IMR-90 (cell line): ENCODE results near the gene SSU72. TPM values are rescaled to one million over a fixed set of nuclear protein-coding genes. Genes with fewer than 3 reads are reported as not detected.
A peak's percentile ranks its signal among the peaks of the same experiment; 100 is the strongest.

ENCODE experiments used
- ATAC-seq: fragments of 200-7000 bp; cut with Tn5 transposase; 2 replicates; pipeline ENCODE4 v1.9.1; 2020; ENCODE audit warnings: low read depth, mild to moderate bottlenecking, moderate library complexity
- BruUV-seq: library from RNA; stranded (reverse); fragments of 400-500 nt; replicated peaks from 2 replicates; lab custom pipeline; 2021; lab: Mats Ljungman, UMichigan
- CTCF ChIA-PET: fragments of 300-600 bp; formaldehyde crosslinking; extraction: SDS; loops from one replicate; lab custom pipeline; 2021; ENCODE audit warnings: antibody characterized with exemption; lab: Yijun Ruan, JAX
- POLR2A ChIA-PET: fragments of 300-600 bp; sonication (Branson Sonifier 250); formaldehyde crosslinking; loops from one replicate; lab custom pipeline; 2022; ENCODE audit warnings: antibody characterized with exemption; ENCODE audit not compliant: unreplicated experiment; lab: Charles Lee
- DNase-seq: peaks from one replicate; pipeline ENCODE4 v3.0.0; 2013
- H2AFZ ChIP-seq: replicated peaks from 2 replicates; pipeline ENCODE3; 2013; ENCODE audit warnings: low read length, mild to moderate bottlenecking; ENCODE audit not compliant: poor library complexity
- H2AK5ac ChIP-seq: 2 replicates; pipeline ENCODE4 v1.6.1; 2013; ENCODE audit warnings: low read depth, low read length, inconsistent platforms
- H2AK9ac ChIP-seq: replicated peaks from 2 replicates; pipeline ENCODE3; 2013; ENCODE audit warnings: mild to moderate bottlenecking, low read depth, low read length, moderate library complexity; ENCODE audit not compliant: poor library complexity
- H2BK120ac ChIP-seq: 2 replicates; pipeline ENCODE4 v1.6.1; 2013; ENCODE audit warnings: low read depth, low read length, inconsistent platforms
- H2BK15ac ChIP-seq: 3 replicates; pipeline ENCODE4 v1.6.1; 2013; ENCODE audit warnings: low read depth, low read length, inconsistent platforms
- H2BK20ac ChIP-seq: 2 replicates; pipeline ENCODE4 v1.6.1; 2013; ENCODE audit warnings: low read depth, mild to moderate bottlenecking, inconsistent platforms, low read length, moderate library complexity
- H2BK5ac ChIP-seq: 2 replicates; pipeline ENCODE4 v1.6.1; 2013; ENCODE audit warnings: mild to moderate bottlenecking, low read depth, low read length, inconsistent platforms; ENCODE audit not compliant: poor library complexity, severe bottlenecking
- H3K14ac ChIP-seq: replicated peaks from 2 replicates; pipeline ENCODE4 v1.6.1; 2013; ENCODE audit warnings: low read depth, low read length, inconsistent platforms
- H3K18ac ChIP-seq: 2 replicates; pipeline ENCODE4 v1.6.1; 2013; ENCODE audit warnings: low read depth, low read length, control low read depth
- H3K23ac ChIP-seq: 2 replicates; pipeline ENCODE4 v1.6.1; 2013; ENCODE audit warnings: low read depth, low read length, inconsistent platforms
- H3K27ac ChIP-seq: 2 replicates; pipeline ENCODE4 v1.5.1; 2013; ENCODE audit warnings: mild to moderate bottlenecking, control low read depth, low read length; ENCODE audit not compliant: insufficient read depth
- H3K27me3 ChIP-seq: 2 replicates; pipeline ENCODE4 v1.6.1; 2013; ENCODE audit warnings: low read length; ENCODE audit not compliant: control insufficient read depth, insufficient read depth
- H3K36me3 ChIP-seq: 2 replicates; pipeline ENCODE4 v1.6.1; 2013; ENCODE audit warnings: low read length, mixed read lengths; ENCODE audit not compliant: control insufficient read depth, insufficient read depth
- H3K4ac ChIP-seq: 2 replicates; pipeline ENCODE4 v1.6.1; 2013; ENCODE audit warnings: low read depth, low read length, inconsistent platforms
- H3K4me1 ChIP-seq: 2 replicates; pipeline ENCODE4 v1.6.1; 2013; ENCODE audit warnings: low read length, mixed read lengths; ENCODE audit not compliant: control insufficient read depth, insufficient read depth
- H3K4me2 ChIP-seq: 2 replicates; pipeline ENCODE4 v1.6.1; 2013; ENCODE audit warnings: low read depth, mild to moderate bottlenecking, control low read depth, low read length, moderate library complexity
- H3K4me3 ChIP-seq: 2 replicates; pipeline ENCODE4 v1.5.1; 2013; ENCODE audit warnings: low read depth, mild to moderate bottlenecking, control low read depth, low read length, moderate library complexity; ENCODE audit not compliant: insufficient read depth
- H3K56ac ChIP-seq: 2 replicates; pipeline ENCODE4 v1.6.1; 2013; ENCODE audit warnings: low read length, inconsistent platforms; ENCODE audit not compliant: insufficient read depth; ENCODE audit errors: extremely low read depth
- H3K79me1 ChIP-seq, 2 experiments: 2 replicates each; pipeline ENCODE4 v1.6.1; 2013; ENCODE audit warnings: low read length in 2 of 2, inconsistent platforms in 1 of 2, low read depth in 1 of 2
- H3K9ac ChIP-seq: 2 replicates; pipeline ENCODE4 v1.6.1; 2013; ENCODE audit warnings: low read depth, low read length, control low read depth
- H3K9me1 ChIP-seq: 2 replicates; pipeline ENCODE4 v1.6.1; 2013; ENCODE audit warnings: low read length, inconsistent platforms; ENCODE audit not compliant: insufficient read depth
- H3K9me3 ChIP-seq: 2 replicates; pipeline ENCODE4 v1.6.1; 2013; ENCODE audit warnings: low read length; ENCODE audit not compliant: control insufficient read depth, insufficient read depth
- H4K20me1 ChIP-seq: 2 replicates; pipeline ENCODE4 v1.6.1; 2013; ENCODE audit warnings: low read length, inconsistent platforms; ENCODE audit not compliant: insufficient read depth
- H4K5ac ChIP-seq: 2 replicates; pipeline ENCODE4 v1.6.1; 2013; ENCODE audit warnings: mild to moderate bottlenecking, low read depth, low read length, control low read depth
- H4K8ac ChIP-seq, 2 experiments: 2 replicates each; pipeline ENCODE4 v1.6.1; 2013; ENCODE audit warnings: low read depth in 2 of 2, low read length in 2 of 2, control low read depth in 1 of 2, inconsistent platforms in 1 of 2
- H4K91ac ChIP-seq: 2 replicates; pipeline ENCODE4 v1.6.1; 2013; ENCODE audit warnings: low read depth, low read length, inconsistent platforms; ENCODE audit not compliant: insufficient read depth
- BHLHE40 ChIP-seq: fragments of 150-350 bp; IDR thresholded peaks from 2 replicates; pipeline ENCODE4 v1.6.1; 2016; ENCODE audit warnings: mild to moderate bottlenecking, low read depth, low read length
- CHD1 ChIP-seq: IDR thresholded peaks from 2 replicates; pipeline ENCODE4 v1.6.1; 2012; ENCODE audit warnings: low read depth, low read length, improper control_type of control experiment
- FOS ChIP-seq: fragments of 150-350 bp; IDR thresholded peaks from 2 replicates; pipeline ENCODE4 v1.6.1; 2016; ENCODE audit warnings: low read depth, low read length
- MAFK ChIP-seq: IDR thresholded peaks from 2 replicates; pipeline ENCODE4 v1.6.1; 2012; ENCODE audit warnings: low read depth, low read length, improper control_type of control experiment
- MAZ ChIP-seq: IDR thresholded peaks from 2 replicates; pipeline ENCODE4 v1.6.1; 2012; ENCODE audit warnings: low read depth, mild to moderate bottlenecking, low read length, improper control_type of control experiment, moderate library complexity, borderline replicate concordance
- MXI1 ChIP-seq: IDR thresholded peaks from 2 replicates; pipeline ENCODE4 v1.6.1; 2012; ENCODE audit warnings: low read depth, mild to moderate bottlenecking, low read length, moderate library complexity, borderline replicate concordance
- NFE2L2 ChIP-seq: fragments of 150-350 bp; IDR thresholded peaks from 2 replicates; pipeline ENCODE4 v1.6.1; 2016; ENCODE audit warnings: low read depth, mild to moderate bottlenecking, low read length
- RAD21 ChIP-seq: IDR thresholded peaks from 2 replicates; pipeline ENCODE4 v1.6.1; 2012; ENCODE audit warnings: low read length, improper control_type of control experiment
- RCOR1 ChIP-seq: IDR thresholded peaks from 2 replicates; pipeline ENCODE4 v1.6.1; 2012; ENCODE audit warnings: mild to moderate bottlenecking, low read length, improper control_type of control experiment; ENCODE audit not compliant: insufficient replicate concordance
- RFX5 ChIP-seq: IDR thresholded peaks from 2 replicates; pipeline ENCODE4 v1.8.0; 2012; ENCODE audit warnings: low read depth, mild to moderate bottlenecking, low read length, moderate library complexity
- SMC3 ChIP-seq: fragments of 150-350 bp; IDR thresholded peaks from 2 replicates; pipeline ENCODE4 v1.6.1; 2016; ENCODE audit warnings: low read depth, mild to moderate bottlenecking, antibody characterized with exemption, low read length, moderate library complexity
- WGBS, 2 experiments: methylation state at CpG; one replicate each; pipeline versions ENCODE4 v1.1.5 to v1.1.7; 2013; ENCODE audit warnings: missing lambda C conversion rate in 2 of 2; ENCODE audit not compliant: insufficient read length in 1 of 2; ENCODE audit errors: extremely low coverage in 2 of 2; 5-methylcytosine and 5-hydroxymethylcytosine counted together
- dilution Hi-C: fragments of 300-500 bp; cut with HindIII; formaldehyde crosslinking; loops from one replicate; pipeline ENCODE4 v1.14.3; 2018; ENCODE audit warnings: low sequenced_read_pairs; ENCODE audit not compliant: unreplicated experiment
- in situ Hi-C: fragments of 300-500 bp; cut with MboI; formaldehyde crosslinking; loops from 3 replicates; pipeline ENCODE4 v1.14.3; 2019; ENCODE audit warnings: low sequenced_read_pairs, inconsistent platforms, mixed read lengths
- intact Hi-C: fragments of 100-400 bp; cut with micrococcal nuclease; formaldehyde crosslinking; loops from 2 replicates; pipeline ENCODE4 v1.10.0; 2022
- polyA plus RNA-seq, 3 experiments: library from polyadenylated mRNA; depleted of rRNA; stranded (reverse); fragments of >200 nt; gene quantifications; 2 replicates each; pipeline ENCODE4 v1.2.3, GENCODE V29; 2012; ENCODE audit warnings: low replicate concordance in 1 of 3
- total RNA-seq: library from RNA; depleted of rRNA; stranded (reverse); fragments of >200 nt; gene quantifications from 2 replicates; pipeline ENCODE4 v1.2.3, GENCODE V29; 2012
- TF ChIP-seq, protein P1 (sequence below): fragments of 150-350 bp; IDR thresholded peaks from 2 replicates; pipeline ENCODE4 v1.6.1; 2016; ENCODE audit warnings: low read depth, mild to moderate bottlenecking, low read length, moderate library complexity, borderline replicate concordance
- TF ChIP-seq, protein P2 (sequence below): fragments of 150-350 bp; IDR thresholded peaks from 2 replicates; pipeline ENCODE4 v1.6.1; 2017; ENCODE audit warnings: mild to moderate bottlenecking, antibody characterized with exemption, low read length, low read depth
- TF ChIP-seq, protein P3 (sequence below): conservative IDR thresholded peaks from 2 replicates; pipeline ENCODE4 v1.5.1; 2012; ENCODE audit warnings: mild to moderate bottlenecking, low read depth, low read length, improper control_type of control experiment

SSU72 gene
- total and polyA plus RNA-seq, 2 of the 4 experiments (the other 2 are of a cell fraction): 33.7 to 88.4 TPM

DNA sequence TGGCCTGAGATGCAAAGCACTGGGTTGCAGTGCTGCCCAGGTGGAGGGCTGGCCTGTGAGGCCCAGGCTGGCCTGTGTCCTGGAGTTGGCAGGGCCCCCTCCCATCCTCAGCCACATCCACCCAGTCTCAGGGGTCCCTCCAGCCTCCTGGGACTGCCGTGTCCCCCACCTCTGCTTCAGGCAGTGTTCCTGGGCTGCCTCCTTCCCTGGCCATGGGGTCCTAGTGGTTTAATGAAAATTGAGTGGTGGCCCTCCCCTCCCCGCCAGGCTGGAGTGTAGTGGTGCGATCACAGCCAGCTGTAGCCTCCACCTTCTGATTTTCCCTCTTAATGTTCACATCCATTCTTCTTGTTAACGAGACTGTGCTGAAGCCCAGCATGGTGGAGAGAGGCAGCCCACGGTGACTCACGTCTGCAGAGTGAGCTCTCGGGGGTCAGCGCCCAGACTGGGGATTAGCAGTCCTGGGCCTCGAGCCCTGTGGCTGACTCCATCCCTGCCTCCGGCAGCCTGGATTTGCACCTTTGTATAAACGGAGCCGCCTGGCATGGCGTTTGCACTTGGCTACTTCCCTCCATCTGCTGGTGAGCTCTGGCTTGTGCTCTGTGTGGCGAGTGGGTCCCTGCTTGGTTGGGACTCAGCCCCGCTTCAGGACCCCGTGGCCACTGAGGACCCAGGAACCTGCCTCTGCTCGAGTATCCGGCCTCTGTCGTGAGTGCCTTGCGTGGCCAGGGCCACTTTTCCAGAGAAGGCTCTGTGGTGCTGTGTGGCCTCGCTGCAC, 47.5 kb upstream of the SSU72 start:
- H2BK15ac ChIP-seq: no peak overlapping the region
- H3K9me1 ChIP-seq: no peaks in the 10 kb centered on the region
- H2AK5ac ChIP-seq: no peak overlapping the region
- in situ Hi-C loops: no loop called here
- no peak overlapping the region for H2BK5ac ChIP-seq
- ChIA-PET CTCF (no interaction called here), POLR2A (no interaction called here)
- no peak overlapping the region for H2AFZ ChIP-seq
- H2BK20ac ChIP-seq: no peak overlapping the region
- no TSS peak for BruUV-seq
- no peak overlapping the region for H3K9ac ChIP-seq
- H3K27ac ChIP-seq: no peak overlapping the region
- H2BK120ac ChIP-seq: no peak overlapping the region
- H3K18ac ChIP-seq: no peak overlapping the region
- H3K4me2 ChIP-seq: no peak overlapping the region
- peak; percentile 70 for ATAC-seq
- no peak for TF ChIP-seq RCOR1
- TF ChIP-seq RAD21: no peak
- TF ChIP-seq MAFK: no peak
- 0 out of 2 replicates have a peak, but pooled peaks have one; percentile 18 for TF ChIP-seq FOS
- TF ChIP-seq RFX5: no peak
- no peak for TF ChIP-seq BHLHE40
- TF ChIP-seq, protein P1, sequence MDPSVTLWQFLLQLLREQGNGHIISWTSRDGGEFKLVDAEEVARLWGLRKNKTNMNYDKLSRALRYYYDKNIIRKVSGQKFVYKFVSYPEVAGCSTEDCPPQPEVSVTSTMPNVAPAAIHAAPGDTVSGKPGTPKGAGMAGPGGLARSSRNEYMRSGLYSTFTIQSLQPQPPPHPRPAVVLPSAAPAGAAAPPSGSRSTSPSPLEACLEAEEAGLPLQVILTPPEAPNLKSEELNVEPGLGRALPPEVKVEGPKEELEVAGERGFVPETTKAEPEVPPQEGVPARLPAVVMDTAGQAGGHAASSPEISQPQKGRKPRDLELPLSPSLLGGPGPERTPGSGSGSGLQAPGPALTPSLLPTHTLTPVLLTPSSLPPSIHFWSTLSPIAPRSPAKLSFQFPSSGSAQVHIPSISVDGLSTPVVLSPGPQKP: no peak
- TF ChIP-seq MXI1: 0 out of 2 replicates have a peak, but pooled peaks have one; percentile 20
- no peak for TF ChIP-seq MAZ
- no peak for TF ChIP-seq NFE2L2
- TF ChIP-seq, protein P2, sequence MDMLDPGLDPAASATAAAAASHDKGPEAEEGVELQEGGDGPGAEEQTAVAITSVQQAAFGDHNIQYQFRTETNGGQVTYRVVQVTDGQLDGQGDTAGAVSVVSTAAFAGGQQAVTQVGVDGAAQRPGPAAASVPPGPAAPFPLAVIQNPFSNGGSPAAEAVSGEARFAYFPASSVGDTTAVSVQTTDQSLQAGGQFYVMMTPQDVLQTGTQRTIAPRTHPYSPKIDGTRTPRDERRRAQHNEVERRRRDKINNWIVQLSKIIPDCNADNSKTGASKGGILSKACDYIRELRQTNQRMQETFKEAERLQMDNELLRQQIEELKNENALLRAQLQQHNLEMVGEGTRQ: no peak
- TF ChIP-seq, protein P3, sequence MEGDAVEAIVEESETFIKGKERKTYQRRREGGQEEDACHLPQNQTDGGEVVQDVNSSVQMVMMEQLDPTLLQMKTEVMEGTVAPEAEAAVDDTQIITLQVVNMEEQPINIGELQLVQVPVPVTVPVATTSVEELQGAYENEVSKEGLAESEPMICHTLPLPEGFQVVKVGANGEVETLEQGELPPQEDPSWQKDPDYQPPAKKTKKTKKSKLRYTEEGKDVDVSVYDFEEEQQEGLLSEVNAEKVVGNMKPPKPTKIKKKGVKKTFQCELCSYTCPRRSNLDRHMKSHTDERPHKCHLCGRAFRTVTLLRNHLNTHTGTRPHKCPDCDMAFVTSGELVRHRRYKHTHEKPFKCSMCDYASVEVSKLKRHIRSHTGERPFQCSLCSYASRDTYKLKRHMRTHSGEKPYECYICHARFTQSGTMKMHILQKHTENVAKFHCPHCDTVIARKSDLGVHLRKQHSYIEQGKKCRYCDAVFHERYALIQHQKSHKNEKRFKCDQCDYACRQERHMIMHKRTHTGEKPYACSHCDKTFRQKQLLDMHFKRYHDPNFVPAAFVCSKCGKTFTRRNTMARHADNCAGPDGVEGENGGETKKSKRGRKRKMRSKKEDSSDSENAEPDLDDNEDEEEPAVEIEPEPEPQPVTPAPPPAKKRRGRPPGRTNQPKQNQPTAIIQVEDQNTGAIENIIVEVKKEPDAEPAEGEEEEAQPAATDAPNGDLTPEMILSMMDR: no peak
- no peak for TF ChIP-seq CHD1
- TF ChIP-seq SMC3: no peak
- no peak overlapping the region for H3K4ac ChIP-seq
- H4K20me1 ChIP-seq: peaks cover 33% of the 10 kb centered on the region
- intact Hi-C loops: no loop called here
- peak; percentile 61 for DNase-seq
- peaks cover 5 to 40% of the 10 kb centered on the region in 2 experiments; a peak in 3 of 4 replicates for H3K79me1 ChIP-seq
- 86% methylated on average over 10 of the region's 21 CpGs; no CpG with 5 or more reads in 1 of the 2 experiments for WGBS, 2 experiments
- H3K4me3 ChIP-seq: no peak overlapping the region
- H3K23ac ChIP-seq: no peak overlapping the region
- peak overlapping the region; percentile 15 for H2AK9ac ChIP-seq
- H4K91ac ChIP-seq: no peak overlapping the region
- peaks cover 3% of the 10 kb centered on the region; the same call in 1 of the 2 replicates for H3K4me1 ChIP-seq
- H3K14ac ChIP-seq: no peak overlapping the region
- H3K56ac ChIP-seq: no peak overlapping the region
- no peaks in the 10 kb centered on the region for H3K9me3 ChIP-seq
- no peak overlapping the region for H4K5ac ChIP-seq
- peaks cover 26% of the 10 kb centered on the region; the same call in 1 of the 2 replicates for H3K36me3 ChIP-seq
- H3K27me3 ChIP-seq: no peaks in the 10 kb centered on the region
- dilution Hi-C loops: no loop called here
- no peak overlapping the region for H4K8ac ChIP-seq
